HG02623 (cell line): ENCODE data around the gene ALPL.

Experiments
- ATAC-seq: cut with Tn5 transposase; IDR thresholded peaks from one replicate; pipeline ENCODE4 v1.9.1; 2021; ENCODE audit warnings: moderate library complexity; ENCODE audit not compliant: unreplicated experiment

Gene ALPL

DNA sequence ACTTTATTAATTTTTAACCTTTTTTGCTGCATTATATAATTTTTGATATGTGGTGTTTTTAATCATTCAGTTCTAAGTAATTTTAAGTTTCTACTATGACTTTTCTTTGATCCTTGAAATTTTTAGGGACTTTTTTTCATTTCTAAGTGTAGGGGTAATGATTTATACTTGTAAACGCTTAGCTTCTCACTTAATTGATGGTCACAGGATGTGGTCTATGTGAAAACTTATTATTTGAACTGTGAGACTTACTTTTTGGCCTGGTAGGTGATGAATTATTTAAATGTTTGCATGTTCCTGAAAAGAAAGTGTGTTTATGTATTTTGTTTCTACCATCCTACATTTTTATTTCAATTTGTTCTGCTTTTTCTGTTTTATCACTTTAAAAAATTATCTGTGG lies 17.2 kb downstream of the ALPL start:
- no peak for ATAC-seq

DNA sequence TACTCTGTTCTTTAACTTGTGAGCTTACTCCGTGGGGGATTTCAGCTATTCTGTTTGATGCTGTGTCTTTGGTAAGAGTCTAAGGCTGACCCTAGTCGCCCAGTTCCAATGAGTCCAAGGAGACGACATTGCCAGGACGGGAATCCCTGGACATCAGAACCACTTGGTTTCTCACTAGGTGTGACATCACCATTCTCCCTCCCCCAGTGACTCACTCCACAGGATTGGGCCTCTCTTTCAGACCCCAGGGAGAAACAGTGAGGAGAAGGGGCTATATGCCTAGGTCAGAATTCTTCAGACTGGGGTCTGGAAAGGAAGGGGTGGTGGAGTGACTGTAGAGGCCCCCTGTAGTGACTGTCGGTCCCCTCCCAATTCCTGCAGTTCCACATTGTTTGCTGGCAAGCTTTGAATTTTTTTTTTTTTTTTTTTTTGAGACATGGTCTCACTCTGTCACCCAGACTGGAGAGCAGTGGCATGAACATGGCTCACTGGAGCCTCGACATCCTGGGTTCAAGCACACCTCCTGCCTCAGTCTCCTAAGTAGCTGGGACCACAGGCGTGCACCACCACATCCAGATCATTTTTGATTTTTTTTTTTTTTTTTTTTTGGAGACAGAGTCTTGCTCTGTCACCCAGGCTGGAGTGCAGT lies 21.3 kb downstream of the ALPL start:
- no peak for ATAC-seq

GRCh38 chr1:21531241-21531640 lies 22.0 kb downstream of the ALPL start:
- ATAC-seq, result no peak

DNA sequence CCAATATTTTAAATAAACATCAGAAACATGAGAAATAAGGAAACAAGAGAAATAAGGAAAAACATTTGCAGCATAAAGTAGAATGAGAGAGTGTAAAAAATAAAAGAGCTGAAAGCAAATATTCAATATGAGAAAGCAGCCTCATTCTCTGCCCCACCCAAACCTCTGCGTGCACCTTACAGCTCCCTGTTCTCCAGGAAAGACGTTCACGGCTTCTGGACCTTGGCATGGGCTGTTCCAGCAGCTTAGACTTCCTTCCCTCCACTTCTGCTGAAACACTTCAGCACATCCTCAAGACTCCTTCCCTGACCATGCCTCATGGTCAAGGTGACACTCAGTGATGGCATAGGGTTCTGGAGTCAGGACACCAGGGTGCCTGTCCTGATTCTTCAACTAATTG lies 23.3 kb downstream of the ALPL start:
- ATAC-seq, result no peak

GRCh38 chr1:21532992-21533534 lies 23.8 kb downstream of the ALPL start:
- no peak for ATAC-seq

DNA sequence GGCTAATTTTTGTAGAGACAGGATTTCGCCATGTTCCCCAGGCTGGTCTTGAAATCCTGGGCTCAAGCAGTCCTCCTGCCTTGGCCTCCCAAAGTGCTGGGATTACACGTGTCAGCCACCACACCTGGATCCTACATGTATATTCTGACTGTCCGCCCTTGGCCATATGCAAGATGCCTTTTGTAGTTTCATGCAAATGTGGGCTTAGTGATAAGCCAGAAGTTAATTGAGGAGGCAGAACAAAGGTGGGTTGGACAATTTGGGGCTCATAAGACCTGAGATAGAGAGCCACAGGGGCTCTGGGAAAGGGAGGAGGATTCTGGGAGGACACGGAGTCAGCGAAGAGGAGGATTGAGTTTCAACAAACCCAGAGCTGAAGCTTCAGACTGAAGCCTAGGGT lies 24.9 kb downstream of the ALPL start:
- no peak for ATAC-seq

DNA sequence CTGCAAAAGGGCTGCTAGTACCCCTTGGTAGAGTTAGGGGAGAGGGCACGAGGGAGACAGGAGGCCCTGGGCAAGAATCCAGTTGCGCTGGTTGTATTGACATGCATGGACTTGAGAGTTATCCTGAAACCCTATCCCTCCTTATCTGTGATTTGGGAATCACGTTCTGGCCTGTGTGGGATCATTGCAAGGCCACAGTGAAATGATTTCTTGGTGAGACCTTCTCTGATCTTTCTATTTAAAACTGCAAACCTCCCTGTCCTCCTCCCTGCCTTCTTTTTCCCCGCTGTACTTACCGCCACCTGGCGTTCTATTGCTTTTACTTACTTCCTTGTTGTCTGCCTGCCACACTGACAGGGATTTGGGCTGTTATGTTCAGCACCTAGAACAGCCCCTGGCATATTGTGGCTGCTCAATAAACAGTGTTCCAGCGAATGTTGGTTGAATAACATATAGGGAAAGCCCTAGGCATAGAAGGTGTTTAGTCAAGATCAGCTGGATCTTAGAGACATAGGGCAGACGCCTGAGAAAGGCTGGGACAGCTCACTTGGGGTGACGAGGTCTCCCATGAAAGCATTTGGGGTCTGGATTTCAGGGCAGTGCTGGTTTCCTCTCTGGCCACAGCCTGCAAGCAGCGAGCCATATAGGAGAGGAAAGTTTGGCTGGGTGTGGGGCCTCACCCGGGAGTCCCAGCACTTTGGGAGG lies 25.6 kb downstream of the ALPL start:
- no peak for ATAC-seq

GRCh38 chr1:21536218-21536617 lies 27.0 kb downstream of the ALPL start:
- no peak for ATAC-seq

DNA sequence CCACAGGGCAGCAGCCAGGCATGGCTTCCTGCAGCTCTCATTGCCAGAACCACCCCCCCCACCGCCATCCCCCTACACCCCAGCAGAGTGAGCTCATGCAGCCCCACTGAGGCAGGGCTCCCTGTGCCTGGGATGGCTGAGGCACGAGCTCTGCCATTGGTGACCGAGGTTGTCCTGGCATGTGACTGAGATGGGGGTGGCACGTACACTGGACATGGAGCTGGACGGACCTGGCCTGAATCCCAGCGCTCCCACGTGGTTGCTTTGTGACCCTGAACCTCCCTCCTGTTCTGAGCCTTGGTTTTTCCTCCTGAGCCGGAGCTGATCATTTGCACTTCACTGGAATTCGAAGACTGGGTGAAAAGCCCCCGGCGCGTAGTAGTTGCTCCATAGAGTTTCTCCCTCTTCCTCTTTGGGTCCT lies 28.3 kb downstream of the ALPL start:
- ATAC-seq, result no peak

DNA sequence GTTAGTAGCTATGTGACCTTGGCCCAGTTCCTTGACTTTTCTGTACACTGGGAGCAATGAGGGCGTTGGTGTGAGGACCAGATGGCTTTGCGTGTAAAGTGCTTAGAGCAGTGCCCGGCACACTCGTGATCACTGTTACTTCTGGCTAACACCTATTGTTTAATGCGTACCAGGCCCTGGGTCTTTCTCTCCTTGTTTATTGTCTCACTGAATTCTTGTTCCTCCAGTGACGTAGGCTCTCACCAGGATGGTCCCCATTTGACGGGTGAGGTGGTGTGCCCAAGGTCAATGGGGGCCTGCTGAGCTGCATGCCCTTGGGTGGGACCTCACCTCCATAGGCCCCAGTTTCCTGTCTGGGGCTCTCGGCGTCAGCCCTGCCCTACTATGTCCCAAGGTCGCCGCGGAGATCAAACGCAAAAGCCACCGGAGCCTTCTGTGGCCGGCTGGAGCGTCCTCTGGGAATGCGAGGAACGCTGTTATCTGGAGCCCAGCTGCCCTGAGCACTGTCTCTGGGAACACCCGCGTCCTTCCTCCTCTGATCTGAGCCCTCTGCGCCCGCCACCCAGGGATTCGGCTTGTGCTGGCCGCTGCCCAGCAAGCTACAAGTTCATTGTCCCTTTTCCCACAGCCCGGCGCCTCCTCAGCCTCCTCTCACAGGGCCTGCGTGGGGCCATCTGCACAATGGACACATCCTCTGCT lies 28.9 kb downstream of the ALPL start:
- ATAC-seq, result no peak

- ATAC-seq, result no peak
These were observed 30.7 kb downstream of the ALPL start for GRCh38 chr1:21539933-21540332.

DNA sequence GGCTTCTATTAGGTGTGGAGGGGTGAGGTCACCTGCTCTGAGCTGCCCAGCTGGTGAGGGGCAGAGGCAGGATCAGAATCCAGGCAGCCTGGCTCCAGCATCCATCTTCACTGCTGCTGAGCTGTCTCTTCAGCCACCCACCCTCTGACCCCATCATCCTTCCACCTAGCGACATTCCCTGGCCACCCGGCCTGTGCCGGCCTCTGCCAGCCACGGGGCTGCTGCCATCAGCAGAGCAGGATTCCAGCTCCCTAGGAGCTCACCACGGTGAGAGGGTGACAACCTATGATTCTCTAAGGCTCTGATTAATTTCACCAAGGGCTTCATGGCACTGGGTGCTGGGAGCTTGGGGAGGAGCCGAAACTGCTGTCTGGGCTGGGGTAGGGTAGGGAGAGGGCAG lies 32.1 kb downstream of the ALPL start:
- ATAC-seq, result no peak

DNA sequence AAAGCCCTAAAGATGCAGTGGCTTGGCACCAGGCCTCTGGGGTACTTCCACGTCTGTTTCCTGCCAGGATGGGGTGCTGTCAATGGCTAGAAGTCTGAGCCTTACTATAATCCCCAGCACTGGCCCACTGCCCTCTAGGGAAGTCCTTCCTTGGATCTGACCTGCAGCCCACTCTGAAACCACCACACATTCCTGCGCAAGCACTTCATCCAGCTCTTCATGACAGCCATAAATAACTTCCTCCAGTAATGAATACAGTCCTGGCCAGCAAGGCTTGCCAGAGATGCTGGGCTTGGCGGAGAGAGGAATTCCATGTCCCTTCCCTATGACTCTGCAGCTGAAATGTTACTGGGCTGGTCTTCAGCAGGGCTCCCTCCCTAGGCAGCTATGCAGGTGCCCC lies 32.6 kb downstream of the ALPL start:
- no peak for ATAC-seq

GRCh38 chr1:21543598-21543997 lies 34.4 kb downstream of the ALPL start:
- no peak for ATAC-seq

- no peak for ATAC-seq
These were observed 34.9 kb downstream of the ALPL start for GRCh38 chr1:21544095-21544494.

GRCh38 chr1:21546122-21546825 lies 37.1 kb downstream of the ALPL start:
- no peak for ATAC-seq

- ATAC-seq, result no peak
These were observed 38.7 kb downstream of the ALPL start for GRCh38 chr1:21547876-21548275.

GRCh38 chr1:21550097-21550496 lies 40.9 kb downstream of the ALPL start:
- ATAC-seq, result no peak

DNA sequence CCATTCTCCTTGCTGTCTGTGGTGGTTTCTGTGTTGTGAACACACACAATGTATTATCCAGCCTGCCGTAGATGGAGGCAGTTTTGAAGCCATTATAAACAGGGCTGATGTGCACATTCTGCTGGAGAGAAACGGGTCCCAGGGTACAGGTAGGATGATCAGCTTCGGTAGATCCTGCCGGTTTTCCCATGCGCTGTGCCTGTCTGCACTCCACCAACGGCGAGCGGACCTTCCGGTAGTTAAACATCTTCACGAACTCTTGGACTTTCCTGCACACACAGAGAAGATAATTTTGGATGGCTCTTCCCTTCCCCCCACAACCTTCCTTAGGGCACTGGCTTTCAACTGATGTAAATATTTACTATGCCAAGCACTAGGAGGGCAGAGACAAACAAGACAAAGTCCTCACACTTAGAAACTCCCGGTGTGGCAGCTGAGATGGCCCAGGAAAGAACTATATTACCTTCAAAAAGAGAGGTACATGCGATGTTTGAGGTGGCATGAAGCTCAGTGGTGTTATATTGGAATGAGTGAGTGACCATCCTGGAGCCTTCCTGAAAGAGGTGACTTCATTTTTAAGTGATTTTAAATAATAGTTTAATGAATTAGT lies 41.7 kb downstream of the ALPL start:
- ATAC-seq, result no peak

- no peak for ATAC-seq
These were observed 43.5 kb downstream of the ALPL start for GRCh38 chr1:21552715-21553114.
